Esophagus squamous epithelium (tissue), 4 donors: ENCODE results near the gene CLASRP.

Experiments
- CTCF ChIP-seq, 6 experiments: fragments of 450-650 bp in 4 of 6; fragments of 200-600 bp in 2 of 6; sonication (generic) in 2 of 6; IDR thresholded peaks; one replicate each; pipeline ENCODE4 v1.5.1; 2016 to 2019; ENCODE audit warnings: antibody characterized with exemption in 6 of 6, mild to moderate bottlenecking in 4 of 6, moderate library complexity in 4 of 6
- POLR2A ChIP-seq, 4 donors: fragments of 450-650 bp; IDR thresholded peaks; one replicate each; pipeline ENCODE4 v1.6.1; 2017; ENCODE audit warnings: antibody characterized with exemption in 4 of 4, mild to moderate bottlenecking in 4 of 4, moderate library complexity in 3 of 4

GRCh38 chr19:45008552-45008951, 30.3 kb upstream of the CLASRP start:
- TF ChIP-seq CTCF (IDR thresholded peaks at IDR 0.05) (no peak), POLR2A (IDR thresholded peaks at IDR 0.05) (no peak)
